Measurements from ENCODE around the gene TSPOAP1.
"Not testable (repeated sequence)": the region's sequence is repeated elsewhere in the genome, so short reads cannot be mapped to it uniquely, and the experiment has no call there.

Gene TSPOAP1

DNA sequence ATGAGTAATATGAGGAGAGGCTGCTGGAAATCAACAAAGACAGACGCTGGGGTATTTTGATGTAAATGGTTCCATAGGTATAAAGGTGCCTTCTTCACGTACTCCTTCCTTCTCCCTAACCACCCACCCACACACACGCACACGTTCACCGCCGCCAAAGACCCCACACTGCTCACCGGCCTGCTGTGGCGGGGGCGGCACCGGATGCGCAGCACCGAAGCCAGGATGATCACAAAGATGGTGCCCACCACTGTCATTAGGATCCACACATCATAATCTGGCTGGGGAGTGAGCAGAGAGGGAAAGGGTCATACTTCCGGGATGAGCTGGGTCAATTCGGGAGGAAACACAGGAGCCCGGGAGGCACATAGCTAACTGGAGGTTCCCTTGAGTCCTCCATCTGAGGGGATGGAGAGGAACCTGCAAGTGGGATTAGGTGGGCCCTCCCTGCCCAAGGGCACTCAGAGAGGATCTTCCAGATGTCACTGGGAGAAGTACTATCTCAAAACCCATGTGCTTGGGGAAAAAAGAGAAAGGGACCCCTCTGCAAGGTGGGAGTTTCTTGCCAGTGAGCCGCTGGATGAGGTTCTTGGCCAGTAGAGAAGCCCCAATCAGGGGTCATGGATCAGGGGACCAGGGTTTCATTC is 33.9 kb upstream of the TSPOAP1 start:
- no peak for DNase-seq

DNA sequence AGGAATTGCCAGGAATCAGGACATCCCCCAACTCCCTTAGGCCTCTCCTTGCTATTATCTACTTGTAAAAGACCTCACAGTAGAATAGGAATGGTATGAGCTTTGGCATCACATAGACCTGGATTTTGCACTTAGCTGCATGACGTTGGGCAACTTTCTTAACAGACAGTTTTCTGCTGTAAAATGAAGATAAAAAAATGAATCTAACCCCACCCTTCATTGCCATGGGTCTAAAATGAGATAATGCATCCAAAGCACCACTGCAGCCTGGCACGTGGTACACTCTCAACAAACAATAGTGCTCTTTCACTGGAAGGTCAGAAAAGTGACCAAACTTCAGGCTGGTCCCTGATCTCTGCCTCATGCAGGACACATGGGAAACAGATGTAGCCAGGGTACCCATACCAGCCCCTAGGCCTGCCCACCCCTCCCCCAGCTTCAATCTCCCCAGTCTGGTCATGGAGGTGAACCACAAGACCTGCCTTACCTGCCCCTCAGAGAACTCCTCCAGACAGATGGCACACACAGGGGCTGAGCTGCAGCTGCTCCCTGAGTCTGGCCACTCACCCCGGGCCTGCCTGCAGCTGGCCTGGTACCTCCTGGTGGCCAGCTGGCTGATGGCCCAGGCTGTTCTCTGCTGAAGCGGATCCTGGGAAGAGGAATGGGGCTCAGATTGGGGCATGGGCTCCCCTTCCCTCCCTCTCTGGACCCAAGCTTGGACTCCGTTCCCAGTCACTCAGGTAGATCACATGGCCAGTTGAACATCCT is 31.9 kb upstream of the TSPOAP1 start:
- DNase-seq = no peak

DNA sequence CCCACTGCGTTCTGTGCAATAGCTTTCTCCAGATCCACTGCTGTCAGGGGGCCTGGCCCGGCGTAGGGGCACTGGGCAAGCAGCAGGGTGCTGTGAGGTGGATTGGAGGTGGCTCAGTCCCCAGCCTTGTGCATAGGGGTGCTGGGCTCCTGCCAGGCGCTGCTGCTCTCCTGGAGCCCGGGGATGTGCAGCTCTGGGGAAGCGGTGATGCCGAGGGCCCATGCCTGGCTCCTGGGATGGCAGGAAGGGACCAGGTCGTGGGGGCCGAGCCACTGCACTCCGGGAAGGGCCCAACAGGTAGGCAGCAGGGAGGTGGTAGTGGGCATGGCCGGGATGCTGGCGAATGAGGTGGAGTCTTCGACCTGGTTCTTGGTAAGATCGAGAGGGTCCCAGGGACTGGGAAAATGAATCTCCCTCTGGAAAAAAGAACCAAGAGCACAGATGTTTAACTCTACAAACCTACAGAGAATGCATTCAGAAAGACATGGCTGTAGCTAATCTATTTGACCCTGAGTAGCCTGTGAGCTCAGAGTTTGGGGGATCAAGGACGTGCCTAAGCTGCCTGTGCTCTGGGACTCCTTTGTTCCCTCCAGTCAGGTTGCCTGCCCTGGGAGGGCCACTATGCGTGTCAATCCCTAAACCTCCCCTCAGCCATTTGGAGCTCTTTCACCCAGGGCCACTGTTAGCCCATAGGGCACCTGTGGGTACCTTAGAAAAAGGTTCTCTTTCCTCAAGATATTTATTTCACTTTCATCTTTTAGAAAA is 30.0 kb upstream of the TSPOAP1 start:
- DNase-seq = no peak

DNA sequence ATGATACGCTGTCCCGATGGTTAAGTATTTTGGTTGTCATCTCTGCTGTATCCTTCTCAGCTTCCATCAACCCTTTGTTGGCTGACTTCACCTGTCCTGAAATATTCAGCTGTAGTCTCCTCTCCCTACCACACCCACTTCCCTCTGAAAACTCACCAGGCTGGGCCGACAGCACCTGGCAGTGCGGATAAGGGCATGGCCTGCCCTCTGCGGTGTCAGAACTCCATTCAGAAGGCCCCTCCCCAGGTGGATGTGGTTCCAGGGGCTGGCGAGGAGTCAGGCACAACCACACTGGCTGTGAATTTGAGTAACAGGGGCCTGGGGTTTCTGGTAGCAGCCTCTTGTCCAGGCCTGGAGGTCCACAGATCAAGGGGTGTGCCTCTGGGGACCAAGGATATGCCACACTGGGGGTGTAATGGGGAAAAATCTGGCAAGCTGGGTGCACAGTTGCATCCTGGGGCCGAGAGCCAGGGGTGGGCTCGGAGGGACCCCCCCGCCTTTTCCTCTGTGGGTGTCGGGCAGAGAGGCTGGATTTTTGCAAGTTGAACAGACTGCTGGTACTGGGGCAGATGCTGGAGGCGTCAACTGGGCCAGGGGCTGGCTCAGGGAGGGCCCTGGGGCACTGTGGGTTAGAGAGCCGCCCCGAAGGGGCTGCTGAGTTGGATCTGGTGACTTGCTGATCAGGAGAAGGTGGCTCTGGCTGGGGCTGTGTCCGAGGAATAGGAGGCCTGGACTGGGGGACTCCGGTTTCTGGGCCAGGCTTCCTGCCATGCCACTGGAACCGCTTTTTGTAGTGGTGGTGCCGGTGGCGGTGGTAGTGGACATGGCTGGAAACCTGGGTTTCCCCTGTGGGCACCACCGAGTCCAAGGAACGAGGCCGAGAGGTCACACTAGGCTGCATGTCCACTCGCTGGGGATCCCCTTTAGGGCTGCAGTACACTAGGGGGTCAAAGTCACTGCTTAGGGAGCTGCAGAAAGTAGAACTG is 29.0 kb upstream of the TSPOAP1 start:
- DNase-seq = no peak

DNA sequence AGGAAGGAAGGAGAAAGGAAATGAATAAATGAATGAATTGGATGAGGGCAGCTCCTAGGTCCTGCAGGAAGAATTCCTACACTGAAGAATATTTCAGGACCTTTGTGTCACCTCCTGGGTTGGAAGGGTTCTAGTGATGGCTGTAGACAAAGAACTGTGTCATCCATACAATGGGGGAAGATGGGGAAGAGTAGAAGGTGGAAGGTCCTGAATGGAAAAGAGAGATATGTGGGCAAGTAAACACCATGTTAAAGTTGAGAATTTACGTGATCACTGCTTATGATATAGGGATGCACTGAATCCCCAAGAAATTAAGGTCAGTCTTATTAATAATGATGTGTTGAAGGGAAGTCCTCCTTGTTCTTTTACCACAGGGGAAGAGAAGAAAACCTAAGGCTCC is 27.6 kb upstream of the TSPOAP1 start:
- DNase-seq = no peak

DNA sequence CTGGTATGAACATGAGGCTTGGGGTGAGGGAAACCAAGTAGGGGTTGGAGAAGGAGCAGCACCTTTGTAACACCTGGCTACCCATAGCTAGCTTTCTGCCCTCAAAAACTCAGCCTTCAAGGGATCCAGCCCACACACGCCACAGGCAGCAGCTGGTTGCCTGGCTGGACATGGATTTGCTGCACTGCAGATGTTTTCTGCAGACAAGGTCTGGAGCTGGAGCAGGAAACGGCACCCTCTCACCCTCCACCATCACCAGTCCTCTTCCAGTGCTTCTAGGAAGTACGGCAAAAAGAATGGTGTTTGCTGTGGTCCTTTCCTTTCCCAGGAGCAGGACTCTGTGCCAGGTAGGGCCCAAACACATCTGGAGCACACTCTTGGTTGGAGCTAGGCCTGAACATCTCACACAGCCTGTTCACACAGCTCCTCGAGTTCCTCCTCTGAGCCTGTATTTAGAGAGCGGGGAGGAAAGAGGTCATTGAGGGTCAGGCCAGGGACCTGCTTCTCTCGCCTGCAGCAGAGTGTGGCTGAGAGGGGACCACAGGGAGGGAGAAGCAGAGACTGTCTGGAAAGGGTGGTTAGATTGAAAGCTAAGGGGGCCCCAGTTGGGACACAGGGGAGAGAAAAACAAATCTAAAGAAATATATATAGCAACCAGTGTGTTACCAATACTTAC is 26.1 kb upstream of the TSPOAP1 start:
- no peak for DNase-seq

DNA sequence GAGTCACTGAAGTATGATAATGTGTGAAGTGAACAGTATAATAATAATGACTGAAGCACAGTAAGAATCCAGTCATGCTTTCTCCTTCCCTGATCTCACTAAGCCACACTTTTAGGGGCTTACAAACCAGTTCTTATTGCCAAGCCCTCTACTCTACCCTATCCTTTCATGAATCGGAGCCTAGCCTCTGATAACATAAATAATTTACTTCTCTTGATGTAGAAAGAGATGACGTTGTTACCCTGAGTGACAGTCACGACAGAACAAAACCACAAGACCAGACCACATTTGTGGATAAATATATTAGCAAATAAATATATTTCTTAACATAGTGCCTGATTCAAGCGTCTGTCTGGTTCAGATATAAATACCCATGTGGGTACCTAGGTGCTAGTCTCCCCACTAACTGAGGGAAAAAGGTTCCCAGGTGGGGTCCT is 24.8 kb upstream of the TSPOAP1 start:
- no peak for DNase-seq

DNA sequence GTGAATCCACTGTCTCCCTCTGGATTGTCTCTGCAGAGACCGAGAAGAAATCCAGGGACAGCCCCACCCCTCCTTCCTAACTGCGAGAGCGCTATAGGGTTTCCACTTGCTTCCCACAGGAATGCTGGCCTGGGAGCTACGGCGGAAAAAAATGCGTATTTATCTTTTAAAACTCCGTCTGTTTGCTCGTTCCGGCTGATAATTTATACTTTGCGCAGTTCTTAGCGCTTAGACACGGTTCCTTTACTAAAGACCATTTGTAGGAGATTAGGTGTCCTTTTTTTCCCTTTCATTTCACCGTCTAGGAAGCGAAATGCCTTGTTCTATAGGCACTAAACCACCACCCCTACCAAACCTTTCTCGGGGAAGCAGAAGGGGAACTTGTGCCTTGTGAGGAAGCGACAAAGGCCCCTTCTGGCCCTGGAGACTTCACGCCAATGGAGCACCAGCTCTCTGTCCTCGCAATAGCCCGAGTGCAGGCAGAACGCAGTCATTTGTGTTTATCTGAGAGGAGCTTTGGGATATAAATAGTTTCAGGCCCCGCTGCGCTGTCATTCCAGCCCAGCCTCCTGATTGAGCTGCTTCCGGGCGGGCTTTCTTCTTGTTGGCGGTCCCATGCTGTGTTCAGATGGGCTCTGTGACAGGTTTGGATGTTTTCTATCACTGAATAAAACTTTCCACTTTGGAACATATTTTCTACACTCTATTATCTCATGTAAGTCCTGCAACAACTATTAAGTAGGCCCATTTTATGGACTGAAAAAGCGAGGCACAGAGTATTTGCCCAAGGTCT is 24.2 kb upstream of the TSPOAP1 start:
- DNase-seq = no peak

DNA sequence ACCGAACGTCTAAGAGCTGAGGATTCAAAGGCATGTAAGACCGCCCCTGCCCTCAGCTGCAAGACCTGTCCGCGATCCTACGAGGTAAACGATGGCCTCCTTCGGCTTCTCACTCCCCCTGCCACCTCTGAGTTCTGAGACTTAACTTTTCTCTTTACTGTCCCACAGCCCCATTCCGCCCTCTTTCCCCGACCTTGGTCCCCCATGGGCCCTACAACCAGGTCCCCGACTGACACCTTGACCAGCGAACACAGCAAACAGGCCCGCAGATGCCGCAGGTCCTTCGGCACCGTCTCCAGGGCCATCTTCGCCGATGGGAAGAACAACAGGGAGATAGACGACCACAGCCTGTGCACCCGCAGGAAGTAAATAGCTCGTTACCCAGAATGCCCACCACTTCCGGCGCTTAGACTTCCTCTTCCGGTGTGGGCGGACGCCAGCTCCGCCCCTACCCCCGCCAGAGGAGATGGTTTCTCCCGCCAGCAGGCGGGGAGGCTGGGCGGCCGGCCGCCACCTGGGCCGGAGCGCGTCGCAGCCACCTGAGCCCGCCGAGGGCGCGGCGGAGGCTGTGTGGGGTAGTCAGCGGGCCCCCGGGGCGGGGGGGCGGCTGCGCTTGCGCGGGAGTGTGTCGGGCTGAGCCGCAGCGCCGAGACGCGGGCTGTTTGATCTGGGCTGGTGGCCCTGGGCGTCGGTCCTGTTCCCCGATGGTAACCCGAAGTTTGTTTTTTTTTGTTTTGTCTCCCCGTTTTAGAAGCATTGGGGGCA is 23.4 kb upstream of the TSPOAP1 start, which contains the start of gene SUPT4H1:
SUPT4H1 (minus strand) TSS at position 371 of the 765 bp plus-strand sequence; CDS start at position 305, 66 bp downstream.
- peak; percentile 87 for DNase-seq

DNA sequence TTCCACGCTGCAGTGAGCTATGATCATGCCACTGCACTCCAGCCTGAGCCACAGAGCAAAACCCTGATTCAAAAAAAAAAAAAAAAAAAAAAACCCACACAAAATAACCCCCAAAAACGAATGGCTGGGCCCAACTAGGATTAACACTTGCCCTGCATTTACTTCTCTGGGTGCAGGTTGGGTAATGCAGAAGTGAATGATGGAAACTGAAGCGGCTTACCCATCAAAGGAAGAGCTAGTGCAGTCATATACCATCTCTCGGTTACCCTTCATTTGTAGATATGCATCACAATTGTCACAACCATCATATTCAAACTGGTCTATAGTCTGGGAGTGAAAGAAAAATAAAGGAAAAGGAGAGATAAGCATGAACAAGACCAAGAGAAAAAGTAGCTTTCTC is 22.6 kb upstream of the TSPOAP1 start:
- no peak for DNase-seq

DNA sequence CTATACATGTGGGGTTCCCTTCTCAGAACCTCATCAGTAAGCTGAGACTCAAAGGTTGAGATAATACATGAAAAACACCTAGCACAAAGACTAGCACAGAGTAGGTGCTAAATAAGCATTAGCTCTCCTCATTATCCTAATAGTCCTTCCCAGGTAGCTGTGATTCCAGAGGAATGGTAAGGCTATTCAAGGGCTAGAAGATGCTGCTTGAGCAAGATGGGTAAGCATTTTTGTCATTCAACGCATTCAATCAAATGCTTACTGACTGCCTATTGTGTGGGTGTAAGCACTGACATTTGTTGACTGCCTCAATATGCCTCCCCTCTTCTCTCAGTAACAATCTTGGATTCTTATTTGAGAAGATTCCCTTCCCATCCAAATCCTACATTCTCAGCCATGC is 19.4 kb upstream of the TSPOAP1 start:
- no peak for DNase-seq

DNA sequence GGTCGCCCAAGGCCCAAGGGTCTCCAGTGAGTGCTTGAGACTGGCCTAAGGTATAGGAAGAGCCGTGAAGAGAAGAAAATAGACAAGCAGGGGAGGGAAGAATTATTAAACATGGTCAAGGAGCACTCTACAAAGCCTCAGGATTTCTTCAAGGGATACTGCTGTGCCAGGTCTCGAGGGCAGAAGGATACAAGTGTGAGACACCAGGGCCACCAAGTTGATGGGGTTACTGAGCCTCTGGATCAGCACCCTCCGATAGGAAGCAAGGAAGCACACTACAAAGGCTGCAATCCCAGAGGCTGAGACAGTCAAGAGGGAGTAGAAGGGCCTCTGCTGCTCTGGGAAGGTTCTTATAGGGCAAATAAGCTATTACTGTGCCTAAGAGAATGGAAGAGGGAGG is 16.9 kb upstream of the TSPOAP1 start:
- no peak for DNase-seq

DNA sequence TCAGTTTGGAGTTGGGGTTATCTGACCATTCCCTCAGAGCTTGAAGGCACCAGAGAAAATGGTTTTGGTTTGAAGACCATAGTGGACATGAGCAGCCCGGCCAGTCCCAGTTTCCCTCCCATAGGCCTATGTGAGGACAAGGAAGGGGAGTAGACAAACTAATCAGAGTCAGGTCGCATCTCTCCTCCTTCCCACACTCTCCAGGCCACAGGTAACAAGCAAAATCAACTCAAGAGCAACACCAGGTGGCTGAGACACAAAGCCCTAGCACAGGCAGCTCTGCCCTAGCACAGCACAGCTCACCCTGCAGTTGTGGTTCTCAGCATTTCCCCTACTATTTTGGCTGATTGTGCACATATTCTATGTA is 16.2 kb upstream of the TSPOAP1 start:
- DNase-seq = no peak

DNA sequence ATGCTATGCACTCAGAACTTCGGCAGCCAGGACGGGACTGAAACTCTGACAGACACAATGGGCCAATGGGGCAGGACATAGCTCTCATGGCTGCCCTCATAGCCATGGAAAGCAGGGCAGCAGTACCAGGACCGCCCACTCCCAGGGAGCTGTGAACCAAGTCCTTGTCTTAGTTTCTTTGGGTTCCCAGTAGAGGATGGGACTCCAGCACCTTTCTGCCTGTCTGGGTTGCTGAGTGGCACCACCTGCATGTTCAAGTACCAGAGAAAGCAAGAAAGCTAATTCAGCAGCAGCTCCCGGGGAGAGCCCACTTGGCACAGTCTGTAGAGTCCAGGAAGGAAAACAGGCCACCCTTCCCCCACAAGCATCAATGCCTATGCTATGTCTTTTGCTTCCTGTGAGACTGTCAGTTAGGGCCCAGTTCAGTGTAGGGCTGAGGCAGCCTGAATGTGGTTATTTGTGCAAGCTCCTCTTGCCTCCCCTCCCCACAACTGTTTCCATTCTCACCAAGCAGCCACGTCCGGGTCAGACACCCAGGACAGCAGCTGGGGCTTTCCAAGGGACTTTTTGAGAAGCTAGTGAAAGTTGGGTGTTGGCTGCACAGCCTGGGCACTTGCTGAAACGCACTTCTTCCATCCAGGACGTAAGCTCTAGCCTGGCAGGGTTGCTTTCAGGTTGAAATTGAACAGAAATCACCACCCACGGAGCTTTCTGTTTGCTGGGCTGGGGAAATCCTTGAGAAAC is 15.6 kb upstream of the TSPOAP1 start:
- no peak for DNase-seq

DNA sequence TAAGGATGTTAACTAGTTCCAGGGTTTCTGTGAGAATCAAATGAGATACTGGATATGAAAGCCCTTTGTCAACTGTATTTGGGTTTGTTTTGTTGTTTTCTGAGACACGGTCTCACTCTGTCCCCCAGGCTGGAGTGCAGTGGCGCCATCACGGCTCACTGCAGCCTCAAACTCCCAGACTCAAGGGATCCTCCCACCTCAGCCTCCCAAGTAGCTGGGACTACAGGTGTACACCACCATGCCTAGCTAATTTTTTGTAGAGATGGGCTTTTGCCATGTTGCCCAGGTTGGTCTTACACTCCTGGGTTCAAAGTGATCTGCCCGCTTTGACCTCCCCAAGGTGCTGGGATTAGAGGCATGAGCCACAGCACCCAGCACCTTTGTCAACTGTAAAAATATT is 14.5 kb upstream of the TSPOAP1 start:
- DNase-seq = no peak

DNA sequence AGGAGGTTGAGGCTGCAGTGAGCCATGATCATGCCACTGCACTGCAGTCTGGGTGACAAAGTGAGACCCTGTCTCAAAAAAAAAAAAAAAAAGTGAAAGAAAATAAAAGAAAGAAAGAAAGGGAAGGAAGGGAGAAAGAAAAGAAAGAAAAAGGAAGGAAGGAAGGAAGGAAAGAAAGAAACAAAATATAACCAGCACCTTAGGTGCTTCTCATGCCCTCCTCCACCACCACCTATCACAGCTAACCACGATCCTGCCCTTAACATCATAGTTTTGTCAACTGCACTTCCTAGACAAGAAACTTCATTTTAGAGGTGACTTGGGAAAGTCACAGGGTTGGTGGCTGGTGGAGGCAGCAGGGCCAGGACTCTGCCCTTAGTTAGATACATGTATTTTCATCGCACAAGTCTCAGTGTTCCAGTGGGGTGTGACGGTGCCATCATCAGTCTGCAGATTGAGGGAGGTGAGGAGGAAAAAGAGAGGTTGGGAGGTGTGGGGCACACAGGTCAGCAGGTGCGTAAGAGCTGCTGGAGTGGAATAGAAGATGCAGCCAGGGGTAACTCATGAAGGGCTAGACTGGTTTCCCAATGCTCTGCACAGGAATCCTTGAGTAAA is 13.4 kb upstream of the TSPOAP1 start:
- no peak for DNase-seq

DNA sequence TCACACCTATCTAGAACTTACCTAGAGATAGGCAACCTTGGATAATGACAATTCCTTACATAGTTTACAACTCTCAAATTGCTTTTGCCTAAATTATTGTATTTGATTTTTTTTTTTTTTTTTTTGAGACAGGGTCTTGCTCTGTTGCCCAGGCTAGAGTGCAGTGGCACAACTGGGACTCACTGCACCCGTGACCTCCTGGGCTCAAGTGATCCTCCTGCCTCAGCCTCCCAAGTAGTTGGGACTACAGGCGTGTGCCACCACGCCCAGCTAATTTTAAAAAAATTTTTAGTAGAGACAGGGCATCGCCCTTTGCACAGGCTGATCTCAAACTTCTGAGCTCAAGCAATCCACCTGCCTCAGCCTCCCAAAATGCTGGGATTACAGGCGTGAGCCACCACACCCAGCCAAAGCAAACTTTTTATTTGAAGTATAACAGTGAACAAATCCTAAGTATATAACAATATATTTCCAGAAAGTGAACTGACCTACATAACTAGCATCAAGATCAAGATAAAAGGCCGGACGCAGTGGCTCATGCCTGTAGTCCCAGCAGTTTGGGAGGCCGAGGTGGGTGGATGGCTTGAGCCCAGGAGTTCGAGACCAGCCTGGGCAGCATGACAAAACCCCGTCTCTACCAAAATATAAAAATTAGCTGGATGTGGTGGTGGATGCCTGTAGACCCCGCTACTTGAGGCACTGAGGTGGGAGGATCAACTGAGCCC is 12.7 kb upstream of the TSPOAP1 start:
- not testable (repeated sequence) for DNase-seq

DNA sequence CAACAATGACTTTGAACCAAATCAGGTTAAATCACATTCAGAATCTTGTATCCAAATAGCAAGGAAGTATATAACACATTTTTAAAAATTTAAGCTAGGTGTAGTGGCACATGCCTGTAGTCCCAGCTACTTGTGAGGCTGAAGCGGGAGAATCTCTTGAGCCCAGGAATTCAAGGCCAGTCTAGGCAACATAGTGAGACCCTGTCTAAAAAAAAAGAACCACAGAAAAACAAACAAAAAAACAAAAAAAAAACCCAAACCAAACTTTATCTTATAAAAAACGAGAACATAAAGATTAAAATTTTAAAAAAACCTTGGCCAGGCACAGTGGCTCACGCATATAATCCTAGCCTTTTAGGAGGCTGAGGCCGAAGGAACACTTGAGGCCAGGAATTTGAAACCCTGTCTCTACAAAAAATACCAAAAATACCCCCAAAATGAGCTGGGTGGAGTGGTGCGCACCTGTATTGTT is 11.8 kb upstream of the TSPOAP1 start:
- no peak for DNase-seq

Data from NCI-H187 treated with DMSO at 0.1 percent for 48 hours (cell line).